ENCODE data around the gene CALHM1. TPM values are rescaled to one million over a fixed set of nuclear protein-coding genes. Genes with fewer than 3 reads are reported as not detected.

CALHM1 gene
- total RNA-seq, 4 donors from 2014 or later, result not detected

- no peak for DNase-seq (ENCODE audit: low spot score in 2 of 2)
- Histone ChIP-seq H3K4me3 (no peak overlapping the region), H3K27me3 (no peaks in the 10 kb centered on the region), H3K4me1 (peaks cover 0 to 11% (median 0%) of the 10 kb centered on the region in 4 donors), H3K27ac (no peak overlapping the region), H3K36me3 (peaks cover 0 to 100% (median 7%) of the 10 kb centered on the region in 3 donors), H3K9me3 (no peaks in the 10 kb centered on the region)
- TF ChIP-seq POLR2A (IDR thresholded peaks at IDR 0.05), result no peak
- TF ChIP-seq CTCF (IDR thresholded peaks at IDR 0.05), result no peak
- TF ChIP-seq EP300 (IDR thresholded peaks at IDR 0.05), result no peak
- 70 to 76% methylated on average over 4 of the region's 4 CpGs for WGBS, 2 donors
Measured at GRCh38 chr10:103439776-103440175, 18.9 kb downstream of the CALHM1 start.

GRCh38 chr10:103433858-103434257 lies 24.8 kb downstream of the CALHM1 start:
- Histone ChIP-seq H3K27me3 (no peaks in the 10 kb centered on the region), H3K36me3 (peaks cover 0 to 97% (median 7%) of the 10 kb centered on the region in 3 donors), H3K4me1 (peaks cover 0 to 12% (median 2%) of the 10 kb centered on the region in 4 donors), H3K9me3 (no peaks in the 10 kb centered on the region), H3K27ac (peak overlapping the region in 1 of 4 donors; percentile 47), H3K4me3 (no peak overlapping the region)
- peak in 1 of 2 donors; percentile 72 for DNase-seq (ENCODE audit: low spot score in 2 of 2)
- TF ChIP-seq POLR2A (IDR thresholded peaks at IDR 0.05), result no peak
- TF ChIP-seq EP300 (IDR thresholded peaks at IDR 0.05), result peak in 1 of 2 donors; percentile 49
- 52 to 73% methylated on average over 2 of the region's 2 CpGs for WGBS, 2 donors

- TF ChIP-seq POLR2A (IDR thresholded peaks at IDR 0.05), result no peak
- TF ChIP-seq EP300 (IDR thresholded peaks at IDR 0.05), result no peak
- TF ChIP-seq CTCF (IDR thresholded peaks at IDR 0.05), result no peak
- H3K9me3 ChIP-seq, result no peaks in the 10 kb centered on the region
- no peak overlapping the region for H3K27ac ChIP-seq
- no peak overlapping the region for H3K4me3 ChIP-seq
- no peak for DNase-seq (ENCODE audit: low spot score in 2 of 2)
- no peaks in the 10 kb centered on the region for H3K27me3 ChIP-seq
- H3K4me1 ChIP-seq, result peaks cover 0 to 12% (median 2%) of the 10 kb centered on the region in 4 donors
- H3K36me3 ChIP-seq, result peaks cover 0 to 97% (median 0%) of the 10 kb centered on the region in 3 donors
- 66 to 71% methylated on average over 8 of the region's 8 CpGs for WGBS, 2 donors
Measured at GRCh38 chr10:103431902-103432301, 26.8 kb downstream of the CALHM1 start.

GRCh38 chr10:103429647-103430046 lies 29.1 kb downstream of the CALHM1 start:
- TF ChIP-seq CTCF (IDR thresholded peaks at IDR 0.05), result no peak
- TF ChIP-seq EP300 (IDR thresholded peaks at IDR 0.05), result no peak
- TF ChIP-seq POLR2A (IDR thresholded peaks at IDR 0.05), result no peak
- no peak overlapping the region for H3K27ac ChIP-seq
- DNase-seq (ENCODE audit: low spot score in 2 of 2), result no peak
- H3K4me1 ChIP-seq, result peaks cover 0 to 12% (median 2%) of the 10 kb centered on the region in 4 donors
- no peaks in the 10 kb centered on the region for H3K27me3 ChIP-seq
- H3K9me3 ChIP-seq, result no peaks in the 10 kb centered on the region
- H3K4me3 ChIP-seq, result no peak overlapping the region
- WGBS, 2 donors, result 95% methylated on average over 5 of the region's 5 CpGs
- H3K36me3 ChIP-seq, result peaks cover 0 to 94% (median 6%) of the 10 kb centered on the region in 3 donors

GRCh38 chr10:103428989-103429643 lies 29.6 kb downstream of the CALHM1 start:
- H3K27me3 ChIP-seq, result no peaks in the 10 kb centered on the region
- H3K9me3 ChIP-seq, result no peaks in the 10 kb centered on the region
- H3K4me3 ChIP-seq, result no peak overlapping the region
- TF ChIP-seq EP300 (IDR thresholded peaks at IDR 0.05) (no peak), CTCF (IDR thresholded peaks at IDR 0.05) (no peak), POLR2A (IDR thresholded peaks at IDR 0.05) (no peak)
- no peak for DNase-seq (ENCODE audit: low spot score in 2 of 2)
- H3K27ac ChIP-seq, result no peak overlapping the region
- 69 to 70% methylated on average over 5 of the region's 5 CpGs for WGBS, 2 donors
- H3K4me1 ChIP-seq, result peaks cover 0 to 7% (median 1%) of the 10 kb centered on the region in 4 donors
- peaks cover 0 to 94% (median 11%) of the 10 kb centered on the region in 3 donors for H3K36me3 ChIP-seq
